Measurements from ENCODE around the gene ASPRV1.
"Not testable (repeated sequence)": the region's sequence is repeated elsewhere in the genome, so short reads cannot be mapped to it uniquely, and the experiment has no call there.

ASPRV1 gene

GRCh38 chr2:69960821-69961220 is 610 bp downstream of the ASPRV1 start:
- no peak for DNase-seq (ENCODE audit: low read depth)

DNA sequence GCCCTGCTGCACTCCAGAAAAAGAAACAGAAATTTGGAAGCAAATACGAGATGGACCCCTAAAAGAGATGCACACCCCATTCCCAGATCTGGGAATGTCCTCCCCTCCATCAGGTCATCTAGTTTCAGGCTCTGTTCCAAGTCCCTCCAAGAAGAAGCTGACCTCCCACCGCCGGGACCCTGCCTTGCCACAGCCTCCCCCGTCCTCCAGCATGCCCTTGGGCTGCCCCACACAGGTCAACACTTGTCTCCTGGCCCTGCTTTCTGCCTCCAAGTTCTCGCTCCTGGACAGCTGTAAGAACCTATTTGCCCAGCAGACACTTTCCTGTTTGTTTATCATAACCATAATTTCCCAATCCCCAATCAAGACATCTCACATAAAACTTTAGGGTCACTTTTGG is 2.0 kb downstream of the ASPRV1 start:
- DNase-seq (ENCODE audit: low read depth), result no peak

- DNase-seq (ENCODE audit: low read depth), result no peak
Measured at GRCh38 chr2:69958480-69958879, 3.0 kb downstream of the ASPRV1 start.

DNA sequence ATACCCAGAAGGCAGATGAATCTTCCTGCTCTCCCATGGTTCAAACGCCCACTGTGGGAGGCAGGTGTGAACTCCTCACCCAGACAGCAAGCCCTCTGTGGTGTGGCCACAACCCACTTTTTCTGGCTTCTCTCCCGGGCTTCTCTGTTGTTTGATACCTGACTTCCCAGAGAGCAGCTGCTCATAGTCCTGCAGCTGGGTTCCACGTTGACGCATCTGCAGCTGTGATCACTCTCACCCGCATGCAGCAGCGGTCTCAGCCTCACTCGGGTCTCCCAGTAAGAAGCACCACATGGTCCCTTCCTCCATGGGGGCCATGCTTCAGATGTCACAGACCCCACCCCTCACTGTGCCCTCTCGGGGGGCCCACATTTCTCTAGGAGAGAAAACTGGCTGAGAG is 3.5 kb downstream of the ASPRV1 start:
- DNase-seq (ENCODE audit: low read depth), result no peak

DNA sequence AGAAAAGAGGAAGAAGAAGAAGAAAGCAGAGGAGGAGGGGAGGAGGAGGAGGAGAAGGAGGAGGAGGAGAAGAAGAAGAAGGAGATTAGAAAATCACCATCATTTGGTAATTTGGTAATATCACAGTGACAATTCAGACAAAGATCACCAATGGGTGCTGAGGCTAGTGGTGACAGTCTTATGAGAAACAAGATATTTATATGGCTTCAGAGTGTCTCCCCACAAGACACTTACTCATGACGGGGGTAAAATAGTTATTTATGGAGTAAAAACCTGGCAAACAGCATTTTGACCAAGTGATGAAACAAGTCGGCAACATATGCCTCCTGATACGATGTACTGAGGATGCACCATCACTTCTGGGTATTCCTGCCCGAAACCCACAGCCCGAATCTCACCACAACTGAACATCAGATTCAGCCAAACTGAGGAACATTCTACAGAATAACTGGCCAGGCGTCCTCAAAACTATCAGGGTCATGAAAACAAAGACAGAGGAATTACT is 4.9 kb downstream of the ASPRV1 start:
- DNase-seq (ENCODE audit: low read depth), result no peak

DNA sequence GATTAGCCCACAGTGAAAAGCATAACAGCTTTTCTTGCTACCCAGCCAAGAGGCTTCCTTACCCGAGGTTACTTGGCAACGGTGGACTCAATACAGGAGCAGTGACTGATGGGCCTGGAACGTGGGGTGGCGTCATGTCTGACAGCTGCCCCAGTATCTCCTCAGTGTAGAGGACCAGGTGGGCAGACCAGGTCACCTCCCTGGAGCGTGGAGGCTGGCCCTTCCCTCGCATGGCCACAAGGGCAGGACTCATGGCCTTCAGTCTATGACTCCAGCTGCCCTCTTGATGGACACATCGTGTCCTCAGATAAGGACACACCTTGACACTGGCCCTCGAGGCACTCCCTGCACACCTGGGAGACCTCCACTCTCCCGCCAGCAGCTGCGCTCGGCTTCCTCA is 6.4 kb downstream of the ASPRV1 start:
- DNase-seq (ENCODE audit: low read depth), result no peak

GRCh38 chr2:69954084-69954483 is 7.3 kb downstream of the ASPRV1 start:
- DNase-seq (ENCODE audit: low read depth), result no peak

GRCh38 chr2:69952336-69953115 is 8.9 kb downstream of the ASPRV1 start:
- DNase-seq (ENCODE audit: low read depth), result no peak

DNA sequence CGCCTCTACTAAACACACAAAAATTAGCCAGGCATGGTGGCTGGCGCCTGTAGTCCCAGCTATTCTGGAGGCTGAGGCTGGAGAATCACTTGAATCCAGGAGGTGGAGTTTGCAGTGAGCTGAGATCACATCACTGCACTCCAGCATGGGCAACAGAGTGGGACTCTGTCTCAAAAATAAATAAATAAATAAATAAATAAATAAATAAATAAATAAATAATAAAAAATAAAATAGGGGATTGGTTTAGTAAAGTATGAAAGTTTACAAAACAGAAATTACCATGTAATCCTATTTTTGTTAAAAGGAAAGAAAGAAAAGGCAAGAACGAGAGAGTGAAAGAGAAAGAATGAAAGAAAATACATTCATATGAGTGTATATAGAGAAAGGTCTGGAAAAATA is 10.8 kb downstream of the ASPRV1 start:
- DNase-seq (ENCODE audit: low read depth), result not testable (repeated sequence)

- no peak for DNase-seq (ENCODE audit: low read depth)
Measured at GRCh38 chr2:69950241-69950640, 11.2 kb downstream of the ASPRV1 start.

- DNase-seq (ENCODE audit: low read depth), result no peak
Measured at GRCh38 chr2:69948963-69949645, 12.3 kb downstream of the ASPRV1 start.

GRCh38 chr2:69948032-69948962 is 13.1 kb downstream of the ASPRV1 start:
- DNase-seq (ENCODE audit: low read depth), result no peak

- DNase-seq (ENCODE audit: low read depth), result no peak
Measured at GRCh38 chr2:69947325-69947931, 14.0 kb downstream of the ASPRV1 start.

GRCh38 chr2:69946351-69947324 is 14.8 kb downstream of the ASPRV1 start:
- DNase-seq (ENCODE audit: low read depth), result peak; percentile 45

DNA sequence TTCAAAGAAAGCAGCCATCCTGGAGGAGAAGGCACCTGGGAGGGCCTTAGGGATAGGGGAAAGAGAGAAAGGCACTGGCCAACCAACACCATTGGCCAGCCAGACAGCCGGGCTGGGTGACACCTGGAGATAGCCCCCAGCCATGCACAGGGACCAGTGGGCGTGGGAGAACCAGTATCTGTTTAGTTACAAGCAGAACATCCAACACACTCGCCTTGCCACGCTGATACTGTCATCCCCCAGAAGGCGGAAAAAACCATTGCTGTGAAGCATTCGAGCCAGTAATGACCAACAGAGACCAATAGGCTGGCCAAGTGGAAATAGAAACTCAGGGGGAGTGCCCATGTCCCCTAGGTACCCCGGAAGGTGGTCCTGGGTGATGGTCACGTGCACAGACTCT is 15.5 kb downstream of the ASPRV1 start:
- DNase-seq (ENCODE audit: low read depth), result no peak

DNA sequence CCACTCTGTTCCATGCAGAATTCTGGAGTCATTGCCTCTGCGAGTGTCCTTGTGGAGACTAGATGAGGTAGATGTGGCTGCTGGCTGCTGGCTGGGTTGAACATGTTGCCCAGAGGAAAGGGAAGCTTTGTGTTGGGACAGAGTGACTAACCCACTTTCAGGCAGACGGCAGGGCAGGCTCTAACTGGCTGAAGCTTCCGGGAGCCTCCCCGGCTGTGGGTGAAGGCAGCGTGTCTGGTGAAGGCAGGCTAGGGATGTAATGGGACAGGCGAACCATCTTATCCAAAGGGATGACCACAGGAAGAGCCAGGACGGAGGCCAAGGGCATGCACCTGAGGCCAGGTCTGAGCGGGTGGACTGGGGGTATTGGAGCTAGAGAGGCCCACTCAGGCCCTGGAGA is 16.0 kb downstream of the ASPRV1 start:
- no peak for DNase-seq (ENCODE audit: low read depth)

DNA sequence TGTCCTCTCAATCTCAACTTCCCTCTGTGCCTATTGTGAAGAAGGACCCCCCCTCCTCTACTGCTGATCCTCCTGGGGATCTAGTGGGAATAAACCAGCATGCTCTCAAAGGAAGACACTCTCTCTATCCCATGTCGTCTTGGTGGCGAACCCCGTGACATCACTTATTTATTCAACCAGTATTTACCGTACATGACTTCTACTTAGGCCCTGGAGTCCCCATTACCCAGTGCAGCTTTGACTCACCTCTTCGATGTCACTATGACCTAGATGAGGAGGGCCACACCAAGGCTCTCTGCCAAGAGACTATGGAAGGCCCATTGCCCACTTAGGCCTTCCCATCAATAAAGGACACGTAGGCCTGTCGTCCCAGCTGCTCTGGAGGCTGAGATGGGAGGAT is 16.7 kb downstream of the ASPRV1 start:
- DNase-seq (ENCODE audit: low read depth), result no peak

DNA sequence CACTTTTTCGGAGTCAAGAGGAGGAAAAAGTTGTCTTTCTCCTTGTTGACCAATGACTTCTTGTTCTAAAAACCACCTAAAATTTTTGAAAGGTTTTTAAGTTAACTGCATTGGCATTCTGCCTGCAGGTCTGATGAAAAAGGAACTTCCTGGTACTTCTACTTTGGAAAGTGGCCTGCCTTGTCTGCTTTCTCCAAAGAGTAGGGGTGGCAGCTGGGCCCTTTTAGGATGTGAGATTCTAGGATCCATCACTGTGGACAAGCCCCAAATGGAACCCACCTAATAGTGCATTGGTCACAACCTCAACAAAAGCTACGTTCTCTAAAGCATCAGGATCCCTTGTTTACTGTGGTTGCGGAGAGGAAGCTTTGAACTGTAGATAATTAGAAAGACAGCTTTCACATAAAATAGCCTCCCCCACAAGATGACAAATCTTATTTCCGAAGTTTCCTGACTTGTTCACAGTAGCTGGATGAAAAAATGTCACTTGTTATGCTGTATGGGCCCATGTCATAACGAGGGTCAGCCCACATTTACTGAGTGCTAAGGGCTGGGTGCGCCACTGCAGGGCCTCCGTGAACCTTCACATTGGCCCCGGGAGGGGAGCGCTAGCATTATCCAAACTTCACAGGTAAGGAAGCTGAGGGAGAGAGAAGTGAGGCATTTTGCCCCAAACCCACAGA is 17.4 kb downstream of the ASPRV1 start:
- no peak for DNase-seq (ENCODE audit: low read depth)

- DNase-seq (ENCODE audit: low read depth), result no peak
Measured at GRCh38 chr2:69943000-69943842, 18.2 kb downstream of the ASPRV1 start.
